PC-9 (cell line): Measurements from ENCODE around the gene ARL8A.

Experiments
- CTCF ChIP-seq: fragments of 200-600 bp; sonication (generic); conservative IDR thresholded peaks from 2 replicates; pipeline ENCODE4 v1.6.1; 2017; ENCODE audit warnings: mixed run types, antibody characterized with exemption, mild to moderate bottlenecking, moderate library complexity
- EZH2 ChIP-seq: fragments of 200-600 bp; sonication (generic); IDR thresholded peaks from 2 replicates; pipeline ENCODE4 v1.8.0; 2017; ENCODE audit warnings: antibody characterized with exemption, low read depth

DNA sequence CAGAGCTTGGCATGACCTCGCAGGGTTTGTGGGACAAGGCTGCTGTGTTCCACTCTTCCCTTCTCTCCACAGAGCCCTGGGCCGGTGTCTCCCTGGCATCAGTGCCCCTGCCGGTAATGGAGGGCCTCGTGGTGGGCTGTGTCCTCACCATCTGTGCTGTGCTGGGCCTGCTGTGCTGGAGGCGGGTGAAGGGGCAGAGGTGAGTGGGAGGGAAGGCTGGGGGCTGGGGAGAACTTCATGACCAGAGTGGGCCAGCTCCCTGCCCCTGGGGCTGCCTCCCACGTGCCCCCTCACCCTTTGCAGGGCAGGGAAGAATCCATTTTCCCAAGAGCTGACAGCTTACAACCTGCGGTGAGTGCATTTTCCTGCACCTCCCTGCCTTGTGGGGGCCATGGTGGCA is 37.0 kb upstream of the ARL8A start:
- no peak for TF ChIP-seq EZH2
- no peak for TF ChIP-seq CTCF
